Endothelial cell of umbilical vein (primary cell): Measurements from ENCODE around the gene MAP4K5. TPM values are rescaled to one million over a fixed set of nuclear protein-coding genes. Genes with fewer than 3 reads are reported as not detected.

Experiments
- BruUV-seq: library from RNA; stranded (reverse); fragments of 400-500 nt; replicated peaks from 2 replicates; lab custom pipeline; 2021; lab: Mats Ljungman, UMichigan
- CTCF ChIA-PET: fragments of 300-600, 350-600 bp; sonication (Branson Sonifier 250); formaldehyde crosslinking; loops from one replicate; lab custom pipeline; 2021; ENCODE audit warnings: antibody characterized with exemption, inconsistent platforms; lab: Charles Lee
- POLR2A ChIA-PET: fragments of 300-600, 350-600 bp; sonication (Branson Sonifier 250); formaldehyde crosslinking; loops from one replicate; lab custom pipeline; 2021; ENCODE audit warnings: antibody characterized with exemption, inconsistent platforms; lab: Charles Lee
- DNase-seq: peaks from one replicate; pipeline ENCODE4 v3.0.0-alpha.2; 2011; ENCODE audit warnings: low read depth, low spot score
- FAIRE-seq: peaks from 2 replicates; lab custom pipeline; 2011; peaks lifted over from hg19 to GRCh38; lab: Jason Lieb, UNC
- H2AFZ ChIP-seq: 2 replicates; pipeline ENCODE4 v1.6.0; 2012; ENCODE audit warnings: low read depth, low read length, control low read depth, inconsistent platforms
- H3K27ac ChIP-seq: 2 replicates; pipeline ENCODE4 v1.5.1; 2011; ENCODE audit warnings: low read depth, mild to moderate bottlenecking, control low read depth, low read length, moderate library complexity; ENCODE audit not compliant: insufficient read depth
- H3K27me3 ChIP-seq, 2 experiments: 2 replicates each; pipeline versions ENCODE4 v1.6.0 to v1.6.1; 2011; ENCODE audit warnings: low read length in 2 of 2, mixed read lengths in 1 of 2; ENCODE audit not compliant: control insufficient read depth in 2 of 2, insufficient read depth in 2 of 2
- H3K36me3 ChIP-seq, 2 experiments: 2 replicates in 1 of 2; 3 replicates in 1 of 2; pipeline ENCODE4 v1.5.1; 2011; ENCODE audit warnings: low read length in 2 of 2, mild to moderate bottlenecking in 1 of 2, moderate library complexity in 1 of 2; ENCODE audit not compliant: control insufficient read depth in 2 of 2, insufficient read depth in 2 of 2; ENCODE audit errors: extremely low read depth in 1 of 2
- H3K4me1 ChIP-seq: 3 replicates; pipeline ENCODE4 v1.5.1; 2011; ENCODE audit warnings: mild to moderate bottlenecking, low read length; ENCODE audit not compliant: control insufficient read depth, insufficient read depth; ENCODE audit errors: extremely low read depth
- H3K4me2 ChIP-seq: 2 replicates; pipeline ENCODE4 v1.6.1; 2011; ENCODE audit warnings: low read length, control low read depth, mixed read lengths; ENCODE audit not compliant: insufficient read depth
- H3K4me3 ChIP-seq, 3 experiments: fragments of 200-600 bp in 1 of 3; sonication (generic), shearing (Covaris generic) in 1 of 3; replicated peaks in 1 of 3; 2 replicates each; pipeline ENCODE4 v1.5.1; 2011 to 2016; ENCODE audit warnings: control low read depth in 3 of 3, low read length in 3 of 3, mild to moderate bottlenecking in 2 of 3, inconsistent platforms in 1 of 3, low read depth in 1 of 3, moderate library complexity in 1 of 3; ENCODE audit not compliant: insufficient read depth in 1 of 3
- H3K79me2 ChIP-seq: 2 replicates; pipeline ENCODE4 v1.6.0; 2012; ENCODE audit warnings: low read length, inconsistent platforms; ENCODE audit not compliant: control insufficient read depth, insufficient read depth
- H3K9ac ChIP-seq: replicated peaks from 2 replicates; pipeline ENCODE3; 2011; ENCODE audit warnings: low read length, control low read depth; ENCODE audit not compliant: insufficient read depth; ENCODE audit errors: extremely low read depth
- H3K9me1 ChIP-seq: replicated peaks from 3 replicates; pipeline ENCODE4 v1.6.0; 2011; ENCODE audit warnings: mild to moderate bottlenecking, low read length; ENCODE audit not compliant: control insufficient read depth, insufficient read depth; ENCODE audit errors: extremely low read depth
- H3K9me3 ChIP-seq: replicated peaks from 2 replicates; pipeline ENCODE4 v1.5.1; 2012; ENCODE audit warnings: low read length, inconsistent platforms; ENCODE audit not compliant: control insufficient read depth, insufficient read depth
- H4K20me1 ChIP-seq: replicated peaks from 2 replicates; pipeline ENCODE3; 2011; ENCODE audit warnings: mild to moderate bottlenecking, low read length; ENCODE audit not compliant: control insufficient read depth, insufficient read depth; ENCODE audit errors: extremely low read depth
- CTCF ChIP-seq, 2 donors: IDR thresholded peaks; 1 replicate in 1 of 2; 2 replicates in 1 of 2; pipeline ENCODE4 v1.5.1; 2011; ENCODE audit warnings: low read length in 2 of 2, mild to moderate bottlenecking in 2 of 2, moderate library complexity in 2 of 2, control low read depth in 1 of 2, inconsistent platforms in 1 of 2, low read depth in 1 of 2; ENCODE audit not compliant: insufficient read depth in 1 of 2; ENCODE audit errors: extremely low read depth in 1 of 2
- EZH2 ChIP-seq: IDR thresholded peaks from 2 replicates; pipeline ENCODE4 v1.6.1; 2012; ENCODE audit warnings: borderline replicate concordance, low read depth, mild to moderate bottlenecking, moderate library complexity, low read length, inconsistent platforms; ENCODE audit not compliant: severe bottlenecking
- FOS ChIP-seq: IDR thresholded peaks from 2 replicates; pipeline ENCODE4 v1.6.1; 2011; ENCODE audit warnings: mild to moderate bottlenecking, low read length, moderate library complexity, borderline replicate concordance; ENCODE audit not compliant: insufficient read depth
- GATA2 ChIP-seq: IDR thresholded peaks from 2 replicates; pipeline ENCODE4 v1.7.0; 2011; ENCODE audit warnings: low read depth, mild to moderate bottlenecking, moderate library complexity, mixed read lengths, low read length; ENCODE audit not compliant: insufficient read length, insufficient read depth
- JUN ChIP-seq: IDR thresholded peaks from 2 replicates; pipeline ENCODE4 v1.6.1; 2011; ENCODE audit warnings: borderline replicate concordance, low read depth; ENCODE audit not compliant: insufficient read length, insufficient read depth
- MAX ChIP-seq: IDR thresholded peaks from 2 replicates; pipeline ENCODE4 v1.6.1; 2011; ENCODE audit not compliant: insufficient read depth, insufficient read length
- MYC ChIP-seq: IDR thresholded peaks from one replicate; pipeline ENCODE4 v1.6.1; 2011; ENCODE audit warnings: mild to moderate bottlenecking, low read depth, low read length
- POLR2A ChIP-seq: IDR thresholded peaks from 2 replicates; pipeline ENCODE4 v1.6.1; 2012; ENCODE audit warnings: low read depth, mild to moderate bottlenecking, control low read depth, low read length
- POLR2AphosphoS5 ChIP-seq: IDR thresholded peaks from 2 replicates; pipeline ENCODE4 v1.6.1; 2012; ENCODE audit warnings: low read depth, mild to moderate bottlenecking, control low read depth, low read length, moderate library complexity; ENCODE audit not compliant: insufficient read depth
- dilution Hi-C: fragments of 300-500 bp; cut with MboI; formaldehyde crosslinking; loops from one replicate; pipeline ENCODE4 v1.15.0; 2019; ENCODE audit warnings: low sequenced_read_pairs; ENCODE audit not compliant: extremely low pct_ligation_motif_present
- intact Hi-C: fragments of 100-400 bp; cut with micrococcal nuclease; formaldehyde crosslinking; loops from one replicate; pipeline ENCODE4 v1.10.0; 2022
- polyA plus RNA-seq, 4 experiments: library from polyadenylated mRNA; depleted of rRNA in 3 of 4; stranded (reverse) in 3 of 4; unstranded in 1 of 4; fragments of >200 nt; gene quantifications; 2 replicates each; pipeline versions ENCODE4 v1.2.1 to v1.2.3, GENCODE V29; 2011 to 2012; ENCODE audit warnings: missing spikeins in 1 of 4
- total RNA-seq: library from RNA; stranded (reverse); gene quantifications from 2 replicates; pipeline ENCODE4 v1.2.3, GENCODE V29; 2021

The MAP4K5 gene
- total and polyA plus RNA-seq, 2 donors (not counting 3 experiments of a cell fraction or from before 2014, with no cell fraction given): 17.4 to 73.7 TPM

DNA sequence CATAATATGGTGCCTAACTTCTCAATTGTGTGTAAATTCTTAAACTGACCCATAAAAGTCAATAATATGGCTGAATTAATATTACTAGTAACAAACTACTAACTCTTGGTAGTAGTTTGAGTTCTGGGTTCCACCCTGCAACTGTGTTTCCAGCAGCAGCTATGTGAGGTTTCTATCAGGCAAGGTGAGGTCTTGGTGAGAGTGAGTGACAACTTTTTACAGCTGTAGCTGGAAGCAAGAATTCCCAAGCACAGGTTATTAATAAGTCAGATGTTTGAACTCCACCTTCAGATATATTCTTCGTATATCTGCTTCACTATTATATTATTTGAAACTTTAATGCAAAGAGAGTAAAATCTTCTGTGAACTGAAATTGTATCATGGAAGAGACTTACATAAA is 43.8 kb downstream of the MAP4K5 start:
- H4K20me1 ChIP-seq: no peaks in the 10 kb centered on the region
- H3K4me1 ChIP-seq: no peaks in the 10 kb centered on the region
- intact Hi-C loops (no loop called here), dilution Hi-C loops (no loop called here)
- no peaks in the 10 kb centered on the region for H3K9me1 ChIP-seq
- H3K27me3 ChIP-seq: no peaks in the 10 kb centered on the region
- no peak overlapping the region for H3K4me3 ChIP-seq
- POLR2A ChIA-PET: interaction anchor here (0.6 kb wide), 1 partner anchor 201 kb away, joined by 11 read pairs; no protein-coding TSS in a partner anchor
- CTCF ChIA-PET: interaction anchor here (0.6 to 1.4 kb wide), 4 partner anchors 9 to 32 kb away, joined by 3 to 6 read pairs (median 3); no protein-coding TSS in a partner anchor
- FAIRE-seq: no peak
- H3K79me2 ChIP-seq: peaks cover 65% of the 10 kb centered on the region
- no peak overlapping the region for H3K27ac ChIP-seq
- no peak overlapping the region for H2AFZ ChIP-seq
- H3K9me3 ChIP-seq: no peaks in the 10 kb centered on the region
- H3K36me3 ChIP-seq: peaks cover 0 to 4% of the 10 kb centered on the region in 2 experiments
- TF ChIP-seq MYC: no peak
- no peak for TF ChIP-seq JUN
- no peak for TF ChIP-seq CTCF (IDR thresholded peaks at IDR 0.05; ENCODE audit: extremely low read depth in 1 of 2, insufficient read depth in 1 of 2, low read depth in 1 of 2, low read length in 2 of 2)
- no peak for TF ChIP-seq GATA2
- TF ChIP-seq POLR2AphosphoS5: no peak
- TF ChIP-seq POLR2A: no peak
- no peak for TF ChIP-seq MAX
- TF ChIP-seq EZH2: no peak
- TF ChIP-seq FOS: no peak
- H3K9ac ChIP-seq: no peak overlapping the region
- DNase-seq: no peak
- H3K4me2 ChIP-seq: no peak overlapping the region
- no TSS peak for BruUV-seq
